GM12872 (cell line): Measurements from ENCODE around the gene UGDH.

Source experiments
- CTCF ChIP-seq: IDR thresholded peaks from 3 replicates; pipeline ENCODE4 v1.5.1; 2011; ENCODE audit warnings: low read depth, mild to moderate bottlenecking, low read length, moderate library complexity; ENCODE audit not compliant: insufficient read depth

UGDH gene

GRCh38 chr4:39542611-39543012 lies 15.4 kb upstream of the UGDH start:
- no peak for TF ChIP-seq CTCF

GRCh38 chr4:39541987-39542610 lies 14.9 kb upstream of the UGDH start:
- TF ChIP-seq CTCF: no peak

DNA sequence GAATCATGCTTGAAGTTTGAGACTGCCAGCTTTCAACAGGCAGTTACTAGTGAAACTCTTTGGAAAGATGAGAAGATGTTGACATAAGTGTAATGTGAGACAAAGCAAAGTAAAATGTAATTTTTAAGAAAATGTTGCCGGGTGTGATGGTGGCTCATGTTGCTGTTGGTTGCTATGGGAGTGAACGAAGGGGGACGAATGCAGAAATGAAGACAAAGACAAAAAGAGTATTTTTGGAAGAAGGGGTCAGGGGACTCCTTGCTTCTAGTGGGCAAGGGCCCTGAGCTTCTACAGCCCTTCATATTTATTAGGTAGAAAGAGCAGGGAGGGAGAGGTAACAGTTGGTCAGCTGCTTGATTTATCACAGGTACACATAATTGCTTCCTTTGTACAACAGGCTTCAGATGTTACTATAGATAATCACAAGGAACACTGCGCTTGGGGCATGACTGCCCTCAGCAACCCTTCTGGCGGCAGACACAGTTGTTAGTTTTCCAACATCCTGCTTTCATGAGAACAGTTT lies 11.9 kb upstream of the UGDH start:
- TF ChIP-seq CTCF: no peak

- no peak for TF ChIP-seq CTCF
Measured at GRCh38 chr4:39533541-39533940, 6.3 kb upstream of the UGDH start.

GRCh38 chr4:39530682-39531081 lies 3.4 kb upstream of the UGDH start:
- TF ChIP-seq CTCF: no peak

DNA sequence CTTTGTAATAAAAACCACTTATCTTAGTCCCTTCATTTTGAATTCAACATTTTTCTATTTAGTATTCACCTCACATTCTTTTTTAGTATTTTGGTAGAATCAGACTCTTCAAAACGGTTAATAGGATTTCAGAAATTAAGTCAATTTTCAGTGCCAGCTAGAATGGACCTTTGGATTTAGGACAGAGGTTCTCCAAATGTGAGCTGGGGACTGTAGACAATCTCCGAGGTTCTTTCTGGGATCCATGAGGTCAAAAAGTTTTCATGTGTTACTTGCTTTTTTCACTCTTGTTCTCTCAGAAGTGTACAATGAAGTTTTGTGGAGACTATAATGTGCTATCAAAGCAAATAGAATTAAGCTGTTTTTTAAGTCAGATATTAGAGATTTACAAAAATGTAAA lies 2.3 kb upstream of the UGDH start:
- no peak for TF ChIP-seq CTCF

DNA sequence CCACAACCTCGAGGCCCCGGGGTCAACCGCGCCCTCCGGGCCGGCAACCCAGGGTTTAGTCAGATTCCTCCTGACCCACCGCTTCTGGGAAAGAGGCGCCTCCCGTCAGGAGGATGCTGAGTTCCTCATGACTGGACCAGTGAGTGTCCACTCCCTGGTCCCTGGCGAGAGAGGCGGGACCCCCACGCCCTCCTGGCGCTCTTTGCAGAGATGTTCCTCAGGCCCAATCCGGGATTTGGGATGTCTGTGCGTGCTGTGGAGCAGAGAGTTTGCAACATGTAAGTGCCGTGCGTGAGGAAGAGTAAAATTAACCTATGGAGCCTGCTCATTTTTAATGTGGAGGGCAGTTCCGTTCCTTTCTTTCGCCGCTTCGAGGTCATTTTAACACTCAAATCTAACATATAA lies 824 bp upstream of the UGDH start:
- no peak for TF ChIP-seq CTCF
